Measurements from ENCODE around the gene PUS10.

Gene PUS10, protein sequence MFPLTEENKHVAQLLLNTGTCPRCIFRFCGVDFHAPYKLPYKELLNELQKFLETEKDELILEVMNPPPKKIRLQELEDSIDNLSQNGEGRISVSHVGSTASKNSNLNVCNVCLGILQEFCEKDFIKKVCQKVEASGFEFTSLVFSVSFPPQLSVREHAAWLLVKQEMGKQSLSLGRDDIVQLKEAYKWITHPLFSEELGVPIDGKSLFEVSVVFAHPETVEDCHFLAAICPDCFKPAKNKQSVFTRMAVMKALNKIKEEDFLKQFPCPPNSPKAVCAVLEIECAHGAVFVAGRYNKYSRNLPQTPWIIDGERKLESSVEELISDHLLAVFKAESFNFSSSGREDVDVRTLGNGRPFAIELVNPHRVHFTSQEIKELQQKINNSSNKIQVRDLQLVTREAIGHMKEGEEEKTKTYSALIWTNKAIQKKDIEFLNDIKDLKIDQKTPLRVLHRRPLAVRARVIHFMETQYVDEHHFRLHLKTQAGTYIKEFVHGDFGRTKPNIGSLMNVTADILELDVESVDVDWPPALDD

DNA sequence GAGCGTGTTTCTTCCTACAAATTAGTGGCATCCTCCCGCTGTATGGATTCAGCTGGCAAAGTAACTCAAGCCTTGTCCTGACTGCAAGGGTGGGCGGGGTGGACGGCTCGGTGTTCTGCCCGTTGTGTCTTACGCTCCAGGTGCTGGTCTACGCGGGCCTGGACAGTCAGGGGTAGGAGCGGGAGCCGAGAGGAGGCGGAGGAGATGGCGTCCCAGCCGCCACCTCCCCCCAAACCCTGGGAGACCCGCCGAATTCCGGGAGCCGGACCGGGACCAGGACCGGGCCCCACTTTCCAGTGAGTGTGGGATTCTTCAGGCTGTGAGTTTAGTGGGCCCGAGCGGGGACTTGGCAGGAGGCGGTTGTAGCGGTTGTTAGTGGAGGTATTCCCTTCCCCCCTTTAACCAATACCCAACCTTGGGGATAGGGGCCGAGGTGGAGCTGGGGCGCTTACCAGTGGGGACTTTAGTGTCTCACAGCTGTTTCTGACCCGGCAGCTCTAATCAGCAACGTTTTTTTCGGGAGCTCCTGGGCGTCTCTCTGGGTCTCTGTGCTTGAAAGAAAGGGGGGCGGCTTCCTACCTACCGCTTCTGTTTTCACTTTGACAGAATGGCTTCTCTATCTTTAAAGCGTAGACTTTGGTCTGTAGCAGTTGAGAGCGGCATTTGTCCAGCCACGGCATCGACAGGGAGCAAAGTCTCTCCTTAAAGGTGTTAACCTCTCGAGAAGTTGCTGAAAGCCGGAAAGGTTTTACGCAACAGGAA is at the start of gene PUS10, which contains the start of gene PEX13:
PUS10 (minus strand) TSS at position 700 of the 762 bp plus-strand sequence. CDS start 6,365 bp downstream, outside the sequence.
PEX13 (plus strand) TSS at position 165 of the 762 bp plus-strand sequence; CDS start at position 205, 40 bp downstream.
- CTCF ChIA-PET, result no interaction called here
- POLR2A ChIA-PET (ENCODE audit: low non-redundant PET), result no interaction called here
- TF ChIP-seq, protein P1, sequence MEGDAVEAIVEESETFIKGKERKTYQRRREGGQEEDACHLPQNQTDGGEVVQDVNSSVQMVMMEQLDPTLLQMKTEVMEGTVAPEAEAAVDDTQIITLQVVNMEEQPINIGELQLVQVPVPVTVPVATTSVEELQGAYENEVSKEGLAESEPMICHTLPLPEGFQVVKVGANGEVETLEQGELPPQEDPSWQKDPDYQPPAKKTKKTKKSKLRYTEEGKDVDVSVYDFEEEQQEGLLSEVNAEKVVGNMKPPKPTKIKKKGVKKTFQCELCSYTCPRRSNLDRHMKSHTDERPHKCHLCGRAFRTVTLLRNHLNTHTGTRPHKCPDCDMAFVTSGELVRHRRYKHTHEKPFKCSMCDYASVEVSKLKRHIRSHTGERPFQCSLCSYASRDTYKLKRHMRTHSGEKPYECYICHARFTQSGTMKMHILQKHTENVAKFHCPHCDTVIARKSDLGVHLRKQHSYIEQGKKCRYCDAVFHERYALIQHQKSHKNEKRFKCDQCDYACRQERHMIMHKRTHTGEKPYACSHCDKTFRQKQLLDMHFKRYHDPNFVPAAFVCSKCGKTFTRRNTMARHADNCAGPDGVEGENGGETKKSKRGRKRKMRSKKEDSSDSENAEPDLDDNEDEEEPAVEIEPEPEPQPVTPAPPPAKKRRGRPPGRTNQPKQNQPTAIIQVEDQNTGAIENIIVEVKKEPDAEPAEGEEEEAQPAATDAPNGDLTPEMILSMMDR (conservative IDR thresholded peaks at IDR 0.05; ENCODE audit: low read depth), result no peak
- DNase-seq (ENCODE audit: low spot score), result peak; percentile 75
- H3K27ac ChIP-seq, result peak within 1 kb of the TSS; percentile 99

DNA sequence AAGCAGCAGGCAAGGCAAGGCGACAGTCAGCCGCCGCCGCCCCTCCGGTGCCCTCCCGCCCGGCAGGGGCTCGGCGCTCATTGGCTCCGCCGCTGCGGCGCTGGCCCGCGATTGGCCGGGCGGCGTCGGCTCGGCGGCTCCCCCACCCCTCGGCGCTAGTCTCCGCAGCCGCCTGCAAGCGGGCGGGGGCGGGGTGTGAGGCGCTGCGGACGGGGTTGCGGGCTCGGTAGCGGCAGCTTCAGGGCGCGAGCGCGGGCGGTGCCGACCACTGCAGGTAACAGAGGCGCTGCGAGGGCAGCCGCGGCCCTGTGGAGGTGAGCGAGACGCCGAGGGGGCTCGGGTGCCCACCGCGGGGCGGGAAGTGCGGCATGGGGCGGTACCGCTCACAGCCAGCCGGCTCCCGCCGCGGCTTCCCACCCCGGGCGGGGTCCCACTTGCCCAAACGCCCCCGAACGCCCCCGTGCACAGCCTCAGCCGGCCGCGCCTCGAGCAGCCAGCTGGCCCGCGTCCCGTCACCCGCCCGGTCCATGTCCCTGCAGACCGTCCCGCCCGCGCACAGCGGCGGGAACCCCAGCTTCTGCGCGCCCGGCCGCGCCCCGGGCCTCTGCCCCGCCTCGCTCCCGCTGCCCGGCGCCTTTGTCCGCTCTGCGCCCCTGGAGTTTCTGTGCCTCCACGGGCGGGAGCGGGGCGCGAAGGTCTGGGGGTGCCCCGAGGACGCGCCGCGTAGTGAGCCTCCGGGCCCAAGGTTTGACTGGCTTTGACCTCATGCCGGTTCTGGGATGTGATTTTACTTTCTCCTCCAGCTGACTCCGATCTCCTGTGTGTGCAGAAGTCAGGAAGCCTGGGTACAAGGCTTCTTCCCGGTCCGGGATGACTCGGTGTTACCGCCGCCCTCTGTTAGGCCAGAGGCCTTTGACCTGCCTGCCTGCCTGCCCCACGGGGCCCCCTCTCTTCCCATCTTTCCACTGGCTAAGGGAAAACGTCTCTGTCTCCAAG is 48.0 kb upstream of the PUS10 start, which contains the start of gene SANBR:
SANBR (plus strand) TSS at position 158 of the 996 bp plus-strand sequence. CDS start 4,480 bp downstream, outside the sequence.
- peak; percentile 89 for DNase-seq (ENCODE audit: low spot score)
- peak within 1 kb of the TSS; percentile 90 for H3K27ac ChIP-seq
- TF ChIP-seq, protein P1 (conservative IDR thresholded peaks at IDR 0.05; ENCODE audit: low read depth), result no peak
- ChIA-PET POLR2A (ENCODE audit: low non-redundant PET) (no interaction called here), CTCF (interaction anchor here (0.5 to 1.3 kb wide), 2 partner anchors 67 to 261 kb away, joined by 3 read pairs; no protein-coding TSS in a partner anchor)

DNA sequence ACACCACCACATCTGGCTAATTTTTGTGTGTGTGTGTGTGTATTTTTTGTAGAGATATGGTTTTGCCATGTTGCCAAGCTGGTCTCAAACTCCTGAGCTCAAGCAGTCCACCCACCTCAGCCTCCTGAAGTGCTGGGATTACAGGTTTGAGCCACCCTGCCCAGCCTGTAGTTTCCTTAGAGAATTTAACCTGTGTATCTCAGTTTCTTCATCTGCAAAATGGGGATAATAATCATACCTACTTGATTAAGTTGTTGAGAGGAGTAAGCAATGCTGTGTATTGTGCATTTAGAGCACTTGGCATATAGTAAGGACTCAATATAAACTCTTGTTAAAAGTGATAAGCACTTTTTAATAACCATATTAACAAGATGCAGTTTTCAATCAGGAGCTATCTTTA is 41.3 kb upstream of the PUS10 start:
- POLR2A ChIA-PET (ENCODE audit: low non-redundant PET), result no interaction called here
- no peak for DNase-seq (ENCODE audit: low spot score)
- TF ChIP-seq, protein P1 (conservative IDR thresholded peaks at IDR 0.05; ENCODE audit: low read depth), result no peak
- no peak overlapping the region for H3K27ac ChIP-seq
- CTCF ChIA-PET, result interaction anchor here (0.5 kb wide), 1 partner anchor 61 kb away, joined by 4 read pairs; no protein-coding TSS in a partner anchor

DNA sequence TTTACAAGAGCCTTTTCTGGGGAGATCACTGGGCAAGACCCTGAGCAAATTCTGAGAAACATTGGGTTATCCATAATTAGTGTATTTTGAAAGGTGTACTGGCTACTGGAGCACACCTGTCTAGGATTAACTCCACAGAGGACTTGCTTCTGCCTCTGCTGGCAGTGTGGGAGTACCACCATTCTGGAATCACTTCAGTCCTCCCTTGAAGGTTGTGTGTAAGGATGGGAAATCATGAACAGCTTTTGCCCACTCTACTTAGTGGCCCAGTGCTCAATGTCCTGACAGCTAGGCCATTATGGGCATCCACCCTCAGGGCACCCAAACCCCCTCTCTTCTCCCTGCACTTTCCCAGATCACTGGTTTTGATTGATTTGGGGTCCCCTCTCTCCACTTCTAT is 39.5 kb upstream of the PUS10 start:
- CTCF ChIA-PET, result no interaction called here
- POLR2A ChIA-PET (ENCODE audit: low non-redundant PET), result no interaction called here

DNA sequence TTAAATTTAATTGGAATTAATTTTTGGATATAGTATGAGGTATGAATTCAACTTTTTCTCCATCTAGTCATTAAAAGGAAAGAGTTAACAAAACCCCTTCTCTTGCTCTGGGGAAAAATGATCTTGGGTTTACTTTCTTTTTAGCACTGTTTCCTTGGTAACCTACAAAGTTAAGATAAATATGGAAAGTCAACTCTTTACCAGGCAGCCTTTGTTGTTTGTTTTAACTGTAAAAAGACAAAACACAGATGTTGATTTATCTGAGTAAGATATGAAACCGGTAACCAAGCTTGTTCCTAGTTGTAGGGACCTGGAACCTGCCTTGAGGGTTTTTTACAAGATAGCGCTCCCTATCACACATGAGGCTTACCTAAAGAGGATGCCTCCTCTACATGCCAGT is 37.5 kb upstream of the PUS10 start:
- ChIA-PET POLR2A (ENCODE audit: low non-redundant PET) (no interaction called here), CTCF (no interaction called here)
- no peak overlapping the region for H3K27ac ChIP-seq
- no peak for DNase-seq (ENCODE audit: low spot score)
- TF ChIP-seq, protein P1 (conservative IDR thresholded peaks at IDR 0.05; ENCODE audit: low read depth), result no peak

More for the DNA sequence above, 39.5 kb upstream of the PUS10 start:
- no peak for DNase-seq (ENCODE audit: low spot score)
- TF ChIP-seq, protein P1 (conservative IDR thresholded peaks at IDR 0.05; ENCODE audit: low read depth), result no peak
- no peak overlapping the region for H3K27ac ChIP-seq
